Measurements from ENCODE around the gene SMIM22.

- no peak for TF ChIP-seq EZH2 (IDR thresholded peaks at IDR 0.05; ENCODE audit: borderline replicate concordance, low read depth, low read length, poor library complexity, severe bottlenecking)
- TF ChIP-seq CTCF (conservative IDR thresholded peaks at IDR 0.05; ENCODE audit: low read depth, low read length), result no peak
Observed at GRCh38 chr16:4767872-4768548, 27.2 kb upstream of the SMIM22 start.

Measured in A673 (cell line).